PC-9 (cell line): ENCODE results near the gene PDPR.

Source experiments
- EZH2 ChIP-seq: fragments of 200-600 bp; sonication (generic); IDR thresholded peaks from 2 replicates; pipeline ENCODE4 v1.8.0; 2017; ENCODE audit warnings: antibody characterized with exemption, low read depth
- TF ChIP-seq, protein P1 (sequence below): fragments of 200-600 bp; sonication (generic); conservative IDR thresholded peaks from 2 replicates; pipeline ENCODE4 v1.6.1; 2017; ENCODE audit warnings: mixed run types, antibody characterized with exemption, mild to moderate bottlenecking, moderate library complexity

DNA sequence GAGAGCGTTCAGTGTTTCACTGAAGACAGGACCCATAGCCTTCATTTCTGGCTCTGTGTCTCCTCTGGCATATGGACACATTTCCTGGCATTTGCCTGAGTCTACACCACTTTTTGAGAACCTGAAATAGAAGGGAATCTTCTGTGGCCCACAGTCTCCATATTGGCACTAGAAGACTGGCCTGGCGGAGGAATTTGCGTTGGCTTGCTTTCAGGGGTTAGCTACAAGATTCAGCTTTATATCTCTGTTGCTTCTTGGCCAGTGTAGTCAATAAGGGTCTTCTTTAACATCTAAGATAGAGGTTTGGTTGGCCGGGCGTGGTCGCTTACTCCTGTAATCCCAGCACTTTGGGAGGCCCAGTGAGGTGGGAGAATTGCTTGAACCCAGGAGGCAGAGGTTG, 46.7 kb downstream of the PDPR start:
- TF ChIP-seq, protein P1, sequence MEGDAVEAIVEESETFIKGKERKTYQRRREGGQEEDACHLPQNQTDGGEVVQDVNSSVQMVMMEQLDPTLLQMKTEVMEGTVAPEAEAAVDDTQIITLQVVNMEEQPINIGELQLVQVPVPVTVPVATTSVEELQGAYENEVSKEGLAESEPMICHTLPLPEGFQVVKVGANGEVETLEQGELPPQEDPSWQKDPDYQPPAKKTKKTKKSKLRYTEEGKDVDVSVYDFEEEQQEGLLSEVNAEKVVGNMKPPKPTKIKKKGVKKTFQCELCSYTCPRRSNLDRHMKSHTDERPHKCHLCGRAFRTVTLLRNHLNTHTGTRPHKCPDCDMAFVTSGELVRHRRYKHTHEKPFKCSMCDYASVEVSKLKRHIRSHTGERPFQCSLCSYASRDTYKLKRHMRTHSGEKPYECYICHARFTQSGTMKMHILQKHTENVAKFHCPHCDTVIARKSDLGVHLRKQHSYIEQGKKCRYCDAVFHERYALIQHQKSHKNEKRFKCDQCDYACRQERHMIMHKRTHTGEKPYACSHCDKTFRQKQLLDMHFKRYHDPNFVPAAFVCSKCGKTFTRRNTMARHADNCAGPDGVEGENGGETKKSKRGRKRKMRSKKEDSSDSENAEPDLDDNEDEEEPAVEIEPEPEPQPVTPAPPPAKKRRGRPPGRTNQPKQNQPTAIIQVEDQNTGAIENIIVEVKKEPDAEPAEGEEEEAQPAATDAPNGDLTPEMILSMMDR = no peak
- no peak for TF ChIP-seq EZH2
